ENCODE data around the gene MS4A10. TPM values are rescaled to one million over a fixed set of nuclear protein-coding genes. Genes with fewer than 3 reads are reported as not detected.

Gene MS4A10
- total RNA-seq, 1 donor from 2014 or later = not detected

DNA sequence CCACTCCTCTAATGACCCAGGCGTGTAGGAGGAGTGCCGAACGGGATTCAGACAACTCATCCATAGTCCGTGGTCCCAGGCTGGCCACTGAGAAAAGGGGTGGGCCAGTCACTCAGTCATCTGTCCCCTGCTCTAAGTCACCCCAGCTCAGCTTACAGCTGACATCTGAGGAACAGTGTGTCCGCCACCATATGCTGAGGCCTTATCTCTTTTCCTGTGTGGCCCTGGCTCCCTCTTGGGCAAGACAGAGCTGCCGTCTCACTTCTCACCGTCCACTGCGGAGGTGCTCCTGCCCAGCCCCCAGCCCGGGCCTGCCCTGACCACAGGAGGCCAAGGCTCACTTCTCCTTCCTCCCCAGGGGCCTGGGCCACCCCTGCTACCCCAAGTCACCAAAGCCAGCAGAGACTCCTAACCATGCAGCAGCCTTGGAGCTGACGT, 63.6 kb downstream of the MS4A10 start:
- no peak for DNase-seq (ENCODE audit: low spot score)

- DNase-seq (ENCODE audit: low spot score) = no peak
These were observed 64.7 kb downstream of the MS4A10 start for GRCh38 chr11:60849641-60850520.

Other genes with a start within 250 kb of the MS4A10 start
- gene MS4A8, start 85.7 kb upstream of the MS4A10 start, total RNA-seq (ENCODE audit: insufficient read depth, low replicate concordance) = 4.1 TPM
- gene MS4A18, start 60.6 kb upstream of the MS4A10 start, total RNA-seq (ENCODE audit: insufficient read depth, low replicate concordance) = not detected
- not detected for gene MS4A15, start 28.5 kb upstream of the MS4A10 start, total RNA-seq (ENCODE audit: insufficient read depth, low replicate concordance)
- 4.3 TPM for gene CCDC86, start 56.8 kb downstream of the MS4A10 start, total RNA-seq (ENCODE audit: insufficient read depth, low replicate concordance)
- gene PTGDR2, start 70.6 kb downstream of the MS4A10 start, total RNA-seq (ENCODE audit: insufficient read depth, low replicate concordance) = 0.24 TPM
- gene ZP1, start 82.2 kb downstream of the MS4A10 start, total RNA-seq (ENCODE audit: insufficient read depth, low replicate concordance) = 0.96 TPM
- gene PRPF19, start 121.3 kb downstream of the MS4A10 start, total RNA-seq (ENCODE audit: insufficient read depth, low replicate concordance) = 51.8 TPM
- gene TMEM109, start 128.8 kb downstream of the MS4A10 start, total RNA-seq (ENCODE audit: insufficient read depth, low replicate concordance) = 22.9 TPM
- gene TMEM132A, start 139.1 kb downstream of the MS4A10 start, total RNA-seq (ENCODE audit: insufficient read depth, low replicate concordance) = 33.5 TPM
- gene SLC15A3, start 166.8 kb downstream of the MS4A10 start, total RNA-seq (ENCODE audit: insufficient read depth, low replicate concordance) = 6.0 TPM
- gene CD6, start 186.3 kb downstream of the MS4A10 start, total RNA-seq (ENCODE audit: insufficient read depth, low replicate concordance) = 0.24 TPM

Measured in umbilical cord (tissue), 2 donors.